Measurements from ENCODE around the gene NSD1. TPM values are rescaled to one million over a fixed set of nuclear protein-coding genes. Genes with fewer than 3 reads are reported as not detected.
A peak's percentile ranks its signal among the peaks of the same experiment; 100 is the strongest.
"Not testable (repeated sequence)": the region's sequence is repeated elsewhere in the genome, so short reads cannot be mapped to it uniquely, and the experiment has no call there.

The NSD1 gene
- total and polyA plus RNA-seq, 5 experiments from 2014 or later = 25.0 to 130 (median 43.1) TPM

DNA sequence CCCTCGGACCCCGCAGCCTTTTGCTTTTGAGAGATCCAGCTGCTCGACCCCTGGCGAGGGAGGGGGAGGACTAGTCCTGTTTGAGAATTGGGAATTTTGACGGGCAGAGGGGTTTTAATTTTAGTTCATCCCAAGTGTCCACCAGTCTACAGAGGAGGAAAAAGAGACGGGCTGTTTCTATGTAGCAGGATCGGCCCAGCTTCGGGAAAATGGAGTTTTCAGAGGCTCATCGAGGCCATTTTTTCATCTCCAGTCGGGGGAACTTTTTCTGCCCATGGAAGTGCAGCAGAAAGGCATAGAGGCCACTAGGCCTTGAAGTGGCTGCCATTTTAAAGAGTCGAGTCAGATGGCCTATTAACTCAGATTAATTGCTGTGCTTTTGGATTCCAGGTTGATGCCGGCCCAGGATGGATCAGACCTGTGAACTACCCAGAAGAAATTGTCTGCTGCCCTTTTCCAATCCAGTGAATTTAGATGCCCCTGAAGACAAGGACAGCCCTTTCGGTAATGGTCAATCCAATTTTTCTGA is 1.2 kb downstream of the NSD1 start:
- ATAC-seq (no peak), DNase-seq (no peak)
- Mint-ChIP-seq H3K27ac (peak overlapping the region; percentile 22 to 95 (median 89)), H3K4me3 (peak overlapping the region; percentile 79 to 90 (median 86)), H3K27me3 (no peaks in the 10 kb centered on the region), H3K4me1 (peaks cover 14 to 59% (median 52%) of the 10 kb centered on the region in 4 donors), H3K9me3 (no peaks in the 10 kb centered on the region), H3K36me3 (peaks cover 0 to 47% (median 4%) of the 10 kb centered on the region in 3 donors)
- POLR2A ChIA-PET = interaction anchor here (0.9 to 4.7 kb wide), 11 partner anchors 8 to 1069 kb away, joined by 3 to 43 read pairs (median 3); partner anchors contain the start of genes B4GALT7 and HNRNPAB

GRCh38 chr5:177140312-177140711 is 6.7 kb downstream of the NSD1 start:
- Mint-ChIP-seq H3K4me1 (peaks cover 29 to 77% (median 63%) of the 10 kb centered on the region in 4 donors), H3K4me3 (peak overlapping the region in 7 of 10 donors; percentile 2 to 53 (median 23)), H3K27me3 (no peaks in the 10 kb centered on the region), H3K36me3 (peaks cover 0 to 93% (median 8%) of the 10 kb centered on the region in 3 donors), H3K9me3 (no peaks in the 10 kb centered on the region), H3K27ac (peak overlapping the region in 8 of 10 donors; percentile 1 to 84 (median 44))
- POLR2A ChIA-PET = no interaction called here
- ATAC-seq = no peak
- DNase-seq = no peak

GRCh38 chr5:177141496-177141895 is 7.9 kb downstream of the NSD1 start:
- peaks cover 0 to 93% (median 5%) of the 10 kb centered on the region in 3 donors for H3K36me3 Mint-ChIP-seq
- peak overlapping the region in 6 of 10 donors; percentile 2 to 39 (median 22) for H3K4me3 Mint-ChIP-seq
- peaks cover 25 to 67% (median 55%) of the 10 kb centered on the region in 4 donors for H3K4me1 Mint-ChIP-seq
- no peaks in the 10 kb centered on the region for H3K27me3 Mint-ChIP-seq
- ATAC-seq (no peak), DNase-seq (no peak)
- no peaks in the 10 kb centered on the region for H3K9me3 Mint-ChIP-seq
- POLR2A ChIA-PET = no interaction called here
- peak overlapping the region in 4 of 10 donors; percentile 2 to 63 (median 48) for H3K27ac Mint-ChIP-seq

GRCh38 chr5:177142098-177142611 is 8.6 kb downstream of the NSD1 start:
- H3K4me1 Mint-ChIP-seq = peaks cover 23 to 64% (median 49%) of the 10 kb centered on the region in 4 donors
- DNase-seq (no peak), ATAC-seq (no peak)
- POLR2A ChIA-PET = interaction anchor here (1.8 kb wide), 1 partner anchor 8 kb away, joined by 9 read pairs; the partner anchor contains the start of gene NSD1
- no peaks in the 10 kb centered on the region for H3K27me3 Mint-ChIP-seq
- peak overlapping the region in 3 of 10 donors; percentile 20 to 54 (median 20) for H3K4me3 Mint-ChIP-seq
- peaks cover 0 to 94% (median 7%) of the 10 kb centered on the region in 3 donors for H3K36me3 Mint-ChIP-seq
- no peaks in the 10 kb centered on the region for H3K9me3 Mint-ChIP-seq
- H3K27ac Mint-ChIP-seq = peak overlapping the region in 2 of 10 donors; percentile 8 to 48

GRCh38 chr5:177142778-177143177 is 9.2 kb downstream of the NSD1 start:
- Mint-ChIP-seq H3K27ac (peak overlapping the region in 5 of 10 donors; percentile 6 to 55 (median 8)), H3K4me3 (peak overlapping the region in 1 of 10 donors; percentile 0), H3K9me3 (no peaks in the 10 kb centered on the region), H3K27me3 (no peaks in the 10 kb centered on the region), H3K36me3 (peaks cover 0 to 94% (median 9%) of the 10 kb centered on the region in 3 donors), H3K4me1 (peaks cover 24 to 62% (median 46%) of the 10 kb centered on the region in 4 donors)
- POLR2A ChIA-PET = interaction anchor here (1.8 kb wide), 1 partner anchor 9 kb away, joined by 9 read pairs; the partner anchor contains the start of gene NSD1
- no peak for ATAC-seq
- DNase-seq = no peak

DNA sequence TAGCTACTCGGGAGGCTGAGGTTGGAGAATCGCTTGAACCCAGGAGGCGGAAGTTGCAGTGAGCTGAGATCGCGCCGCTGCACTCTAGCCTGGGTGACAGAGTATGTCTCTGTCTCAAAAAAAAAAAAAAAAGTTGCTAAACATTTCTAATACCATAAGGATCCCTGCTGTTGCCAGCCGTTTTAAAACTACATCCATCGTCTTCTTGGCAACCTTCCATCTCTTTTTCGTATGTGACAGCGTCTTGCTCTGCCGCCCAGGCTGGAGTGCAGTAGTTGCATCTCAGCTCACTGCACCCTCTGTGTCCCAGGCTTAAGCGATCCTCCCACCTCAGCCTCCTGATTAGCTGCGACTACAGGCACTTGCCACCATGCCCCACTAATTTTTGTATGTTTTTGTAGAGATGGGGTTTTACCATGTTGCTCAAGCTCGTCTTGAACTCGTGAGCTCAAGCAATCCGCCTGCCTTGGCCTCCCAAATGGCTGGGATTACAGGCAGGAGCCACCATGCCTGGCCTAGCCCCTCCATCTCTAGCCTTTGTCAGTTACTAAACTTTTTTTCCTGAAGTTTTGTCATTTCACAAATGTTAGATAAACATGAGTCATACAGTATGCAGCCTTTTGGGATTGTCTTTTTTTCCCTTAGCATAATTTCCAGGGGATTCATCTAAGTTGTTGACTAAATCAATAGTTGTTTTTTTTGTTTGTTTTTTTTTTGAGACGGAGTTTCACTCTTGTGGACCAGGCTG is 13.5 kb downstream of the NSD1 start:
- DNase-seq = no peak
- peak overlapping the region in 3 of 10 donors; percentile 38 to 53 (median 45) for H3K27ac Mint-ChIP-seq
- peaks cover 0 to 89% (median 9%) of the 10 kb centered on the region in 3 donors for H3K36me3 Mint-ChIP-seq
- POLR2A ChIA-PET = no interaction called here
- no peaks in the 10 kb centered on the region for H3K9me3 Mint-ChIP-seq
- peaks cover 9 to 31% (median 20%) of the 10 kb centered on the region in 4 donors for H3K4me1 Mint-ChIP-seq
- ATAC-seq = no peak
- no peaks in the 10 kb centered on the region for H3K27me3 Mint-ChIP-seq
- no peak overlapping the region for H3K4me3 Mint-ChIP-seq

DNA sequence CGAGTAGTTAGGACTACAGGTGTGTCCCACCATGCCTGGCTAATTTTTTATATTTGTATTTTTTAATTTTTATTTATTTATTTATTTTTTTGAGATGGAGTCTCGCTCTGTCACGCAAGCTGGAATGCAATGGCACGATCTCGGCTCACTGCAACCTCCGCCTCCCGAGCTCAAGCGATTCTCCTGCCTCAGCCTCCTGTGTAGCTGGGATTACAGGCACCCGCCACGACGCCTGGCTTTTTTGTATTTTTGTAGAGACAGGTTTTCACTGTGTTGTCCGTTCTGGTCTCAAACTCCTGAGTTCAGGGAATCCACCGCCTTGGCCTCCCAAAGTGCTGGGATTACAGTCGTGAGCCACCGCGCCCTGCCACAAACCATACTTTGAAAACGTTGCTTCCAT is 16.5 kb downstream of the NSD1 start:
- peak overlapping the region in 2 of 10 donors; percentile 17 to 29 for H3K27ac Mint-ChIP-seq

GRCh38 chr5:177154003-177154643 is 20.6 kb downstream of the NSD1 start:
- DNase-seq (no peak), ATAC-seq (no peak)
- H3K4me3 Mint-ChIP-seq = peak overlapping the region in 1 of 10 donors; percentile 9
- no peaks in the 10 kb centered on the region for H3K27me3 Mint-ChIP-seq
- H3K27ac Mint-ChIP-seq = peak overlapping the region in 7 of 10 donors; percentile 9 to 60 (median 14)
- POLR2A ChIA-PET = interaction anchor here (0.9 kb wide), 1 partner anchor 20 kb away, joined by 4 read pairs; no protein-coding TSS in a partner anchor
- no peaks in the 10 kb centered on the region for H3K9me3 Mint-ChIP-seq
- peaks cover 0 to 56% (median 2%) of the 10 kb centered on the region in 3 donors for H3K36me3 Mint-ChIP-seq
- peaks cover 9 to 22% (median 18%) of the 10 kb centered on the region in 4 donors for H3K4me1 Mint-ChIP-seq

More for the DNA sequence above, 16.5 kb downstream of the NSD1 start:
- H3K9me3 Mint-ChIP-seq, H3K4me3 Mint-ChIP-seq, ATAC-seq, H3K27me3 Mint-ChIP-seq, DNase-seq: not testable (repeated sequence)
- H3K4me1 Mint-ChIP-seq = peaks cover 6 to 23% (median 11%) of the 10 kb centered on the region in 4 donors
- peaks cover 0 to 80% (median 9%) of the 10 kb centered on the region in 3 donors for H3K36me3 Mint-ChIP-seq
- POLR2A ChIA-PET = interaction anchor here (1.3 kb wide), 1 partner anchor 16 kb away, joined by 3 read pairs; the partner anchor contains the start of gene NSD1

DNA sequence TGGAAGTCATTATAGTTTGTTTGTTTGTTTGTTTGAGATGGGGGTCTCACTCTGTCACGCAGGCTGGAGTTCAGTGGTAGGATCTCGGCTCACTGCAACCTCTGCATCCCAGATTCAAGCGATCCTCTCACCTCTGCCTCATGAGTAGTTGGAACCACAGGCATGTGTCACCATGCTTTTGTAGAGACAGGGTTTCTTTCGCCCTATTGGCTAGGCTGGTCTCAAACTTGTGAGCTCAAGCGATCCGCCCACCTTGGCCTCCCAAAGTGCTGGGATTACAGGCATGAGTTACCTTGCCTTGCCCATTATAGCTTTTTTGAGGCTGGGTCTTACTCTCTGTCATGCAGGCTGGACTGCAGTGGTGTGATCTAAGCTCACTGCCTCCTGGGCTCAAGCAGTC is 28.8 kb downstream of the NSD1 start:
- Mint-ChIP-seq H3K4me3 (no peak overlapping the region), H3K4me1 (peaks cover 8 to 23% (median 15%) of the 10 kb centered on the region in 4 donors), H3K9me3 (no peaks in the 10 kb centered on the region), H3K36me3 (peaks cover 0 to 67% (median 4%) of the 10 kb centered on the region in 3 donors), H3K27me3 (no peaks in the 10 kb centered on the region), H3K27ac (peak overlapping the region in 4 of 10 donors; percentile 6 to 35 (median 34))
- DNase-seq (no peak), ATAC-seq (no peak)
- POLR2A ChIA-PET = no interaction called here

DNA sequence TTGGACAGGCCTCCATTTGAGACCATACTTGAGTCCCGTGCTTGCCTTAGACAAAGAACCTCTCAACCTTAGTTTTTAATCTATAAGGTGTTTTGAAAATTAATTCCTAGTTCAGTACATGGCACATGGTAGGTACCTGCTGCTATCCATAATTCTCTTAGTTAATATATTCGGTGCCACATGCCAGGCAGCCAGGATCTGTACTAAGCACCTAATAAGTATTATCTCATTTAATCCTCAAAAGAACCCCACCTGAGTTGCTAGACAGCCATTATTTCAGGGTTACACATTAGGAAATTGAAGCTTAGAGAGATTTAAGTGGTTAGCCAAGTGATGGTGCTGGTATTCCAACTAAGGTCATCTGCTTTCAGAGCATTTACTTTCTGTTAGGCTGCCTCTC is 29.9 kb downstream of the NSD1 start:
- H3K27ac Mint-ChIP-seq = peak overlapping the region in 1 of 10 donors; percentile 19

GRCh38 chr5:177169271-177169670 is 35.7 kb downstream of the NSD1 start:
- POLR2A ChIA-PET = no interaction called here
- no peak for DNase-seq
- Mint-ChIP-seq H3K36me3 (peaks cover 0 to 69% (median 4%) of the 10 kb centered on the region in 3 donors), H3K27ac (peak overlapping the region in 1 of 10 donors; percentile 20), H3K4me1 (peaks cover 8 to 38% (median 18%) of the 10 kb centered on the region in 4 donors), H3K4me3 (no peak overlapping the region), H3K9me3 (no peaks in the 10 kb centered on the region), H3K27me3 (no peaks in the 10 kb centered on the region)
- no peak for ATAC-seq

More for the DNA sequence above, 29.9 kb downstream of the NSD1 start:
- POLR2A ChIA-PET = no interaction called here
- no peaks in the 10 kb centered on the region for H3K9me3 Mint-ChIP-seq
- H3K27me3 Mint-ChIP-seq = no peaks in the 10 kb centered on the region
- H3K4me3 Mint-ChIP-seq = no peak overlapping the region
- peaks cover 0 to 19% (median 10%) of the 10 kb centered on the region in 4 donors for H3K4me1 Mint-ChIP-seq
- peaks cover 0 to 68% (median 4%) of the 10 kb centered on the region in 3 donors for H3K36me3 Mint-ChIP-seq
- DNase-seq (no peak), ATAC-seq (no peak)

GRCh38 chr5:177171961-177172360 is 38.4 kb downstream of the NSD1 start:
- Mint-ChIP-seq H3K9me3 (no peaks in the 10 kb centered on the region), H3K4me1 (peaks cover 10 to 44% (median 29%) of the 10 kb centered on the region in 4 donors), H3K36me3 (peaks cover 0 to 63% (median 2%) of the 10 kb centered on the region in 3 donors), H3K4me3 (no peak overlapping the region), H3K27ac (peak overlapping the region in 8 of 10 donors; percentile 14 to 92 (median 58)), H3K27me3 (no peaks in the 10 kb centered on the region)
- ATAC-seq = peak in 1 of 2 donors; percentile 63
- POLR2A ChIA-PET = no interaction called here
- peak in 2 of 10 donors; percentile 2 for DNase-seq
